H1 (cell line): ENCODE measurements around the gene ASIC1. TPM values are rescaled to one million over a fixed set of nuclear protein-coding genes. Genes with fewer than 3 reads are reported as not detected.
A peak's percentile ranks its signal among the peaks of the same experiment; 100 is the strongest.

Experiments
- CBX8 ChIP-seq: fragments of 300-800, 300-1000 bp; sonication (generic); IDR thresholded peaks from 2 replicates; pipeline ENCODE4 v1.7.1; 2016; ENCODE audit warnings: low read depth, low read length, borderline replicate concordance
- CEBPB ChIP-seq: IDR thresholded peaks from 2 replicates; pipeline ENCODE4 v1.6.1; 2012; ENCODE audit warnings: low read depth, low read length
- EP300 ChIP-seq, 2 experiments: IDR thresholded peaks; 1 replicate in 1 of 2; 2 replicates in 1 of 2; pipeline ENCODE4 v1.6.1; 2011 to 2012; ENCODE audit warnings: low read depth in 2 of 2, low read length in 2 of 2, mild to moderate bottlenecking in 2 of 2, borderline replicate concordance in 1 of 2, inconsistent platforms in 1 of 2, moderate library complexity in 1 of 2
- FOSL1 ChIP-seq: IDR thresholded peaks from 2 replicates; pipeline ENCODE4 v1.6.1; 2011; ENCODE audit warnings: mild to moderate bottlenecking, low read depth, low read length, moderate library complexity; ENCODE audit not compliant: insufficient read depth
- JUND ChIP-seq: IDR thresholded peaks from 2 replicates; pipeline ENCODE4 v1.6.1; 2011; ENCODE audit warnings: mild to moderate bottlenecking, improper control_type of control experiment, low read length
- TAF1 ChIP-seq: IDR thresholded peaks from 2 replicates; pipeline ENCODE4 v1.6.1; 2011; ENCODE audit warnings: mild to moderate bottlenecking, low read depth, low read length
- USF2 ChIP-seq: IDR thresholded peaks from 2 replicates; pipeline ENCODE4 v1.6.1; 2011; ENCODE audit warnings: low read length, improper control_type of control experiment
- YY1 ChIP-seq: IDR thresholded peaks from 2 replicates; pipeline ENCODE4 v1.6.1; 2011; ENCODE audit warnings: low read depth, mild to moderate bottlenecking, low read length
- polyA plus RNA-seq, 7 experiments: library from polyadenylated mRNA; depleted of rRNA in 3 of 7; stranded (reverse) in 5 of 7; unstranded in 2 of 7; fragments of >200 nt in 5 of 7; fragments of 200-250 nt in 2 of 7; gene quantifications; 1 replicate in 5 of 7; 2 replicates in 1 of 7; 4 replicates in 1 of 7; pipeline versions ENCODE4 v1.2.1 to v1.2.3, GENCODE V29; 2011 to 2013; ENCODE audit warnings: missing spikeins in 2 of 7, mixed read lengths in 2 of 7
- total RNA-seq: library from RNA; stranded (reverse); fragmentation: NEBNext Ultra II Directional; extraction: Animal tissue kit (Norgen Biotek cat#: 25700); gene quantifications from 2 replicates; pipeline ENCODE4 v1.2.1, GENCODE V29; 2021
- TF ChIP-seq, protein P1 (sequence below): IDR thresholded peaks from 2 replicates; pipeline ENCODE4 v1.6.1; 2012; ENCODE audit warnings: low read length, inconsistent platforms
- TF ChIP-seq, protein P2 (sequence below): IDR thresholded peaks from 2 replicates; pipeline ENCODE4 v1.6.1; 2012; ENCODE audit warnings: inconsistent platforms

Gene ASIC1
- total and polyA plus RNA-seq, 2 of the 8 experiments (the other 6 are each of a cell fraction or from before 2014, with no cell fraction given): 2.4 to 4.4 TPM

GRCh38 chr12:50066402-50066801 is 9.0 kb downstream of the ASIC1 start (continued):
- TF ChIP-seq FOSL1: no peak
- no peak for TF ChIP-seq YY1
- TF ChIP-seq EP300 (IDR thresholded peaks at IDR 0.05; ENCODE audit: borderline replicate concordance in 1 of 2, low read depth in 2 of 2, low read length in 2 of 2): no peak
- no peak for TF ChIP-seq USF2
- no peak for TF ChIP-seq TAF1
- TF ChIP-seq, protein P1, sequence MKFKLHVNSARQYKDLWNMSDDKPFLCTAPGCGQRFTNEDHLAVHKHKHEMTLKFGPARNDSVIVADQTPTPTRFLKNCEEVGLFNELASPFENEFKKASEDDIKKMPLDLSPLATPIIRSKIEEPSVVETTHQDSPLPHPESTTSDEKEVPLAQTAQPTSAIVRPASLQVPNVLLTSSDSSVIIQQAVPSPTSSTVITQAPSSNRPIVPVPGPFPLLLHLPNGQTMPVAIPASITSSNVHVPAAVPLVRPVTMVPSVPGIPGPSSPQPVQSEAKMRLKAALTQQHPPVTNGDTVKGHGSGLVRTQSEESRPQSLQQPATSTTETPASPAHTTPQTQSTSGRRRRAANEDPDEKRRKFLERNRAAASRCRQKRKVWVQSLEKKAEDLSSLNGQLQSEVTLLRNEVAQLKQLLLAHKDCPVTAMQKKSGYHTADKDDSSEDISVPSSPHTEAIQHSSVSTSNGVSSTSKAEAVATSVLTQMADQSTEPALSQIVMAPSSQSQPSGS: peak; percentile 76; the same call in 1 of the 2 replicates
- TF ChIP-seq CEBPB: peak; percentile 92
- peak; percentile 25; the same call in 1 of the 2 replicates for TF ChIP-seq JUND
- no peak for TF ChIP-seq CBX8
- TF ChIP-seq, protein P2, sequence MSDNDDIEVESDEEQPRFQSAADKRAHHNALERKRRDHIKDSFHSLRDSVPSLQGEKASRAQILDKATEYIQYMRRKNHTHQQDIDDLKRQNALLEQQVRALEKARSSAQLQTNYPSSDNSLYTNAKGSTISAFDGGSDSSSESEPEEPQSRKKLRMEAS: no peak
